GM20000 (cell line): ENCODE results near the gene TEPSIN.

Source experiments
- DNase-seq: peaks from one replicate; pipeline ENCODE4 v3.0.0; 2012; ENCODE audit warnings: low spot score
- TF ChIP-seq, protein P1 (sequence below): IDR thresholded peaks from 2 replicates; pipeline ENCODE4 v1.5.1; 2012; ENCODE audit warnings: mild to moderate bottlenecking, control low read depth; ENCODE audit errors: extremely low read depth, missing control alignments

The TEPSIN gene

DNA sequence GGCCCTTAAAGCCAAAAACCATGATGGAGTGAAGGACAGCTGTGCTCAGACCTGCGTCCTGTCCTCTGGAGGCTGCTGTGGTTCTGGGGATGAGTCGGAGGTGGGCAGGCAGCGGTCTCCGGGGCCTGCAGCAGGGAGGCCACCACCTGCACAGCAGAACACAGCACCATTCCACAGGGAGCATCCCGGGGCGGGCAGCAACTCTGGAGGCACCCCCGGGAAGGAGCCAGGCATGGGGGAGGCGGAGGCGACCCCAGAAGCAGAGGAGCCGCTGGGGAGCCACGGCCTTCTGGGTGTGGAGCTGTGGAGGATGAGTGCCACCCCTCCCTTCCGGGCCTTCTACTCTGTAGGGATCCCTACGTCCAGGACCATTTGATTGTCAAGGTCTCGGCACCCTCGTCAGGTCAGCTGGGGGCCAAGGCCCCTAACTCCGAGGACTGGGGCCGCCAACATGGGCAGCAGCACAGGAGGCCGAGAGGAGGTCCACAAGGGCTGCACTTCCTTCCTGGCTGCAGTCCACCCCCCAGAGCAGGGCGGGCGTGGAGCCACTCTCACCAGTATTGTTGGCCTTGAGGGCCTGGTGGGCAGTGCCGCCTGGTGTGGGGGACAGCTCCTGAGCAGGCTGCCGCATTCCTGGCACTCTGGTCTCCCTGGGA lies 39.9 kb downstream of the TEPSIN start:
- TF ChIP-seq, protein P1, sequence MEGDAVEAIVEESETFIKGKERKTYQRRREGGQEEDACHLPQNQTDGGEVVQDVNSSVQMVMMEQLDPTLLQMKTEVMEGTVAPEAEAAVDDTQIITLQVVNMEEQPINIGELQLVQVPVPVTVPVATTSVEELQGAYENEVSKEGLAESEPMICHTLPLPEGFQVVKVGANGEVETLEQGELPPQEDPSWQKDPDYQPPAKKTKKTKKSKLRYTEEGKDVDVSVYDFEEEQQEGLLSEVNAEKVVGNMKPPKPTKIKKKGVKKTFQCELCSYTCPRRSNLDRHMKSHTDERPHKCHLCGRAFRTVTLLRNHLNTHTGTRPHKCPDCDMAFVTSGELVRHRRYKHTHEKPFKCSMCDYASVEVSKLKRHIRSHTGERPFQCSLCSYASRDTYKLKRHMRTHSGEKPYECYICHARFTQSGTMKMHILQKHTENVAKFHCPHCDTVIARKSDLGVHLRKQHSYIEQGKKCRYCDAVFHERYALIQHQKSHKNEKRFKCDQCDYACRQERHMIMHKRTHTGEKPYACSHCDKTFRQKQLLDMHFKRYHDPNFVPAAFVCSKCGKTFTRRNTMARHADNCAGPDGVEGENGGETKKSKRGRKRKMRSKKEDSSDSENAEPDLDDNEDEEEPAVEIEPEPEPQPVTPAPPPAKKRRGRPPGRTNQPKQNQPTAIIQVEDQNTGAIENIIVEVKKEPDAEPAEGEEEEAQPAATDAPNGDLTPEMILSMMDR = no peak
- no peak for DNase-seq

DNA sequence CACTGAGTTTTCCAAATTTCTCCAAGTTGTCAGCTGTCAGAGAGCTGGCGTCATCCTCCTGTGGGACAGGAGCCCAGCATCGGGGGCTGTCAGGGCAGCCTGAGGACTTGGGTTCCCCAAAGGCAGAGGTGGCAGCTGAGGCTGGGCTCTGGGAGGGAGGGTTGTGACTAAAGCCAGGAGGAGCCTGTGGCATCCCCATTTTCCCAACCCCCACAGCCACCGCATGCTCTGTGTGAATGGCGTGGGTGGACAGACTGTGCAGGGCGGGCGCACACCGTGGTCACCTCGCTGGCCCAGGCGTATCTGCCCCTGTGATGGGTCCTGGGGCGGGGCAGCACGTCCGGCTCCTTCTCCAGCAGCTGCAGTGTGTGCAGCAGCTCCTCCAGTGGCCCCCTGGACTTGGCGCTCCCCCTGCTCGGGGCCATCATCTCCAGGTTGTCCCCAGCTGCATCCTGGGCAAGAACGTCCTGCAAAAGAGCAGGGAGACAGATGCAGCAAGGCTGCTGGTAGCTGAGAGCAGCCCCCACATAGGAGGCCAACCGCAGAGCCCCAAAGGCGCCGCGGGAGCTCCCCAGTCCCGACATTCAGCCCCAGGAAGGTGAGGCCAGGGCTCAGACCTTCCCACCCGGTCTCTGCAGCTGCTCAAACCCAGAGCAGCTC lies 40.9 kb downstream of the TEPSIN start:
- TF ChIP-seq, protein P1 = no peak
- no peak for DNase-seq

DNA sequence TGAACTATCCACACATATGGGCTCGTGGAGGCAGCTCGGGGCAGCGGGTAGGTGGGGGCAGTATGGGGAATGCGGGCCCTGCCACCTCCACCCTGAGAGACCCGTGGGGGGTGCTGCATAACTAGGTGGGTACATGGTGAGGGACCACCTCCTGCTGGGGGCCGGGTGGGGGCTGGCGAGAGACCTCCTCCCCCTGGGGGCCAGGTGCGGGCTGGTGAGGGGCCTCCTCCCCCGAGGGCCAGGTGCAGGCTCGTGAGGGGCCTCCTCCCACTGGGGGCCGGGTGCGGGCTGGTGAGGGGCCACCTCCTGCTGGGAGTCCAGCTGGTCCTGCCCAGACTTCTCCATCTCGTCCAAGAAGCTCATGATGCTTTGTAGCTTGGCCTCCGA lies 41.5 kb downstream of the TEPSIN start:
- TF ChIP-seq, protein P1 = no peak
- no peak for DNase-seq

GRCh38 chr17:81196505-81197408 lies 42.1 kb downstream of the TEPSIN start:
- TF ChIP-seq, protein P1 = no peak
- DNase-seq = no peak

- TF ChIP-seq, protein P1 = no peak
- no peak for DNase-seq
Observed at GRCh38 chr17:81195941-81196495, 42.8 kb downstream of the TEPSIN start.

- TF ChIP-seq, protein P1 = no peak
- DNase-seq = no peak
Observed at GRCh38 chr17:81194941-81195901, 43.6 kb downstream of the TEPSIN start.
